WTC11 (cell line): Measurements from ENCODE around the gene PAFAH2. TPM values are rescaled to one million over a fixed set of nuclear protein-coding genes. Genes with fewer than 3 reads are reported as not detected.
"Not testable (repeated sequence)": the region's sequence is repeated elsewhere in the genome, so short reads cannot be mapped to it uniquely, and the experiment has no call there.

Experiments used
- ATAC-seq: fragments of 200-7000 bp; cut with Tn5 transposase; 2 replicates; pipeline ENCODE4 v1.10.0; 2021; ENCODE audit warnings: mild to moderate bottlenecking, moderate library complexity
- CTCF ChIA-PET: fragments of 300-600 bp; sonication (Branson Sonifier 250); formaldehyde crosslinking; loops from one replicate; lab custom pipeline; 2021; ENCODE audit warnings: antibody characterized with exemption; lab: Charles Lee
- POLR2A ChIA-PET: fragments of 350-600 bp; sonication (Branson Sonifier 250); formaldehyde crosslinking; loops from one replicate; lab custom pipeline; 2021; ENCODE audit warnings: antibody characterized with exemption; lab: Charles Lee
- DNase-seq: peaks from one replicate; pipeline ENCODE4 v3.0.0; 2021; ENCODE audit warnings: low spot score
- H3K27ac Mint-ChIP-seq: 2 replicates; pipeline ENCODE4 v1.8.0; 2021; ENCODE audit warnings: mixed read lengths
- H3K27me3 Mint-ChIP-seq: 2 replicates; pipeline ENCODE4 v1.8.0; 2021; ENCODE audit warnings: low read depth, mild to moderate bottlenecking, moderate library complexity, mixed read lengths
- H3K36me3 Mint-ChIP-seq: 2 replicates; pipeline ENCODE4 v1.8.0; 2021; ENCODE audit warnings: mixed read lengths
- H3K4me1 Mint-ChIP-seq: 2 replicates; pipeline ENCODE4 v1.8.0; 2022; ENCODE audit warnings: mixed read lengths
- H3K4me3 Mint-ChIP-seq: 2 replicates; pipeline ENCODE4 v1.8.0; 2021; ENCODE audit warnings: mild to moderate bottlenecking, moderate library complexity, mixed read lengths
- H3K9me3 Mint-ChIP-seq: 2 replicates; pipeline ENCODE4 v1.8.0; 2021; ENCODE audit warnings: mixed read lengths
- FOXJ3 ChIP-seq: sonication (generic); formaldehyde crosslinking; IDR thresholded peaks from 2 replicates; pipeline ENCODE4 v1.9.0; 2021; ENCODE audit warnings: missing genetic modification reagents, mild to moderate bottlenecking, borderline replicate concordance
- FOXP1 ChIP-seq: sonication (generic); formaldehyde crosslinking; IDR thresholded peaks from 2 replicates; pipeline ENCODE4 v1.8.0; 2022; ENCODE audit warnings: missing genetic modification reagents, mild to moderate bottlenecking, moderate library complexity, borderline replicate concordance
- GABPB1 ChIP-seq: sonication (generic); formaldehyde crosslinking; IDR thresholded peaks from 2 replicates; pipeline ENCODE4 v1.8.1; 2023; ENCODE audit warnings: mild to moderate bottlenecking, missing genetic modification reagents
- IRF2 ChIP-seq: sonication (generic); formaldehyde crosslinking; IDR thresholded peaks from 2 replicates; pipeline ENCODE4 v1.8.0; 2022; ENCODE audit warnings: low read depth, missing genetic modification reagents, borderline replicate concordance
- NR1H2 ChIP-seq: sonication (generic); formaldehyde crosslinking; IDR thresholded peaks from 2 replicates; pipeline ENCODE4 v1.9.0; 2021; ENCODE audit warnings: mild to moderate bottlenecking, moderate library complexity, missing genetic modification reagents
- NR2C2 ChIP-seq: sonication (generic); formaldehyde crosslinking; IDR thresholded peaks from 2 replicates; pipeline ENCODE4 v1.8.0; 2022; ENCODE audit warnings: mild to moderate bottlenecking, missing genetic modification reagents
- OVOL2 ChIP-seq: fragments of 250-450 bp; sonication (Bioruptor Pico); IDR thresholded peaks from 2 replicates; pipeline ENCODE4 v1.9.0; 2021; ENCODE audit warnings: mild to moderate bottlenecking, borderline replicate concordance
- SMAD3 ChIP-seq: sonication (generic); formaldehyde crosslinking; IDR thresholded peaks from 2 replicates; pipeline ENCODE4 v1.8.0; 2022; ENCODE audit warnings: missing genetic modification reagents, mild to moderate bottlenecking, borderline replicate concordance
- TEAD1 ChIP-seq: sonication (generic); formaldehyde crosslinking; IDR thresholded peaks from 2 replicates; pipeline ENCODE4 v1.8.0; 2022; ENCODE audit warnings: mild to moderate bottlenecking, missing genetic modification reagents
- TP53 ChIP-seq: sonication (generic); formaldehyde crosslinking; IDR thresholded peaks from 2 replicates; pipeline ENCODE4 v1.8.1; 2023; ENCODE audit warnings: mild to moderate bottlenecking, missing genetic modification reagents
- ZNF281 ChIP-seq: sonication (generic); formaldehyde crosslinking; IDR thresholded peaks from 2 replicates; pipeline ENCODE4 v1.8.0; 2023; ENCODE audit warnings: mild to moderate bottlenecking, missing genetic modification reagents
- ZNF512 ChIP-seq: sonication (generic); formaldehyde crosslinking; IDR thresholded peaks from 2 replicates; pipeline ENCODE4 v1.8.1; 2022; ENCODE audit warnings: missing genetic modification reagents, borderline replicate concordance
- ZNF671 ChIP-seq: fragments of 250-450 bp; sonication (Bioruptor Pico); IDR thresholded peaks from 2 replicates; pipeline ENCODE4 v1.8.0; 2021; ENCODE audit warnings: mild to moderate bottlenecking
- total RNA-seq: library from RNA; stranded (reverse); gene quantifications from 3 replicates; pipeline ENCODE4 v1.2.3, GENCODE V29; 2021
- TF ChIP-seq, protein P1 (sequence below): sonication (generic); formaldehyde crosslinking; IDR thresholded peaks from 2 replicates; pipeline ENCODE4 v1.8.1; 2022; ENCODE audit warnings: mild to moderate bottlenecking, moderate library complexity, missing genetic modification reagents
- TF ChIP-seq, protein P2 (sequence below): sonication (generic); formaldehyde crosslinking; IDR thresholded peaks from 2 replicates; pipeline ENCODE4 v1.8.0; 2023; ENCODE audit warnings: missing genetic modification reagents

PAFAH2 gene
- total RNA-seq, 1 experiment from 2014 or later, result 11.5 TPM

DNA sequence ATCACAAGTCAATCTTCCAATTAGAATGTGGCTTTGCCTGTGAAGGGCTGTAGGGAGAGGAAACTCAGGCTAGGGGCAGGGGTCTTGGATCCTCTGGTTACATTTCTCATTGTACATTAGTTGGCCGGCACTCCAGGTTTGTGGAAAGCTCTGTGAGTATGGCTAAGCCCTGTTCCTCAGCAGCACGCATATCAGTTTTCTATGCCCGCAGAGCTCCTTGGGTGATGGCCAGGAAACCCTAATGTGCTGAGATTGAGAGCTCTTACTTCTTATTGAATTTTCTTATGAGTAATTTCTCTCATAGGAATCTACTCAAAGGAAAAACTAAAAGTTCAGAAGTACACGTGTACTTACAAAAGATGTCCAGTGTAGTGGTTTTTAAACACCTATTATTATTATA lies 60.9 kb downstream of the PAFAH2 start:
- TF ChIP-seq TEAD1 (CRISPR knock-in tag), result no peak
- TF ChIP-seq TP53 (CRISPR knock-in tag), result no peak
- TF ChIP-seq ZNF512 (CRISPR knock-in tag), result no peak
- no peak for TF ChIP-seq SMAD3 (CRISPR knock-in tag)
- no peak for TF ChIP-seq GABPB1
- TF ChIP-seq, protein P1, sequence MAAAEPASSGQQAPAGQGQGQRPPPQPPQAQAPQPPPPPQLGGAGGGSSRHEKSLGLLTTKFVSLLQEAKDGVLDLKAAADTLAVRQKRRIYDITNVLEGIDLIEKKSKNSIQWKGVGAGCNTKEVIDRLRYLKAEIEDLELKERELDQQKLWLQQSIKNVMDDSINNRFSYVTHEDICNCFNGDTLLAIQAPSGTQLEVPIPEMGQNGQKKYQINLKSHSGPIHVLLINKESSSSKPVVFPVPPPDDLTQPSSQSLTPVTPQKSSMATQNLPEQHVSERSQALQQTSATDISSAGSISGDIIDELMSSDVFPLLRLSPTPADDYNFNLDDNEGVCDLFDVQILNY (CRISPR knock-in tag), result no peak
- no peak for TF ChIP-seq IRF2 (CRISPR knock-in tag)
- no peak overlapping the region for H3K27ac Mint-ChIP-seq
- ChIA-PET CTCF (no interaction called here), POLR2A (interaction anchor here (0.6 kb wide), 1 partner anchor 93 kb away, joined by 7 read pairs; no protein-coding TSS in a partner anchor)
- H3K4me3 Mint-ChIP-seq, result no peak overlapping the region
- H3K27me3 Mint-ChIP-seq, result no peaks in the 10 kb centered on the region; the same call in 1 of the 2 replicates
- H3K4me1 Mint-ChIP-seq, result peaks cover 7% of the 10 kb centered on the region
- ATAC-seq (no peak), DNase-seq (no peak)
- H3K9me3 Mint-ChIP-seq, result no peaks in the 10 kb centered on the region
- no peaks in the 10 kb centered on the region for H3K36me3 Mint-ChIP-seq

- no peaks in the 10 kb centered on the region for H3K36me3 Mint-ChIP-seq
- TF ChIP-seq NR2C2 (CRISPR knock-in tag) (no peak), NR1H2 (CRISPR knock-in tag) (no peak), FOXP1 (CRISPR knock-in tag) (no peak), ZNF671 (CRISPR knock-in tag) (no peak), FOXJ3 (CRISPR knock-in tag) (no peak), ZNF512 (CRISPR knock-in tag) (no peak), OVOL2 (CRISPR knock-in tag) (no peak), ZNF281 (CRISPR knock-in tag) (no peak)
- TF ChIP-seq, protein P2, sequence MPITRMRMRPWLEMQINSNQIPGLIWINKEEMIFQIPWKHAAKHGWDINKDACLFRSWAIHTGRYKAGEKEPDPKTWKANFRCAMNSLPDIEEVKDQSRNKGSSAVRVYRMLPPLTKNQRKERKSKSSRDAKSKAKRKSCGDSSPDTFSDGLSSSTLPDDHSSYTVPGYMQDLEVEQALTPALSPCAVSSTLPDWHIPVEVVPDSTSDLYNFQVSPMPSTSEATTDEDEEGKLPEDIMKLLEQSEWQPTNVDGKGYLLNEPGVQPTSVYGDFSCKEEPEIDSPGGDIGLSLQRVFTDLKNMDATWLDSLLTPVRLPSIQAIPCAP (CRISPR knock-in tag), result no peak
- TF ChIP-seq, all 79 proteins: peak for 0
- no peaks in the 10 kb centered on the region for H3K9me3 Mint-ChIP-seq
- H3K4me3 Mint-ChIP-seq, result no peak overlapping the region
- POLR2A ChIA-PET, result no interaction called here
- DNase-seq (no peak), ATAC-seq (peak; percentile 36; the same call in 1 of the 2 replicates)
- CTCF ChIA-PET, result interaction anchor here (0.6 to 1.4 kb wide), 2 partner anchors 38 to 115 kb away, joined by 3 to 6 read pairs; no protein-coding TSS in a partner anchor
- no peak overlapping the region for H3K27ac Mint-ChIP-seq
- H3K4me1 Mint-ChIP-seq, result peaks cover 7% of the 10 kb centered on the region
- H3K27me3 Mint-ChIP-seq, result no peaks in the 10 kb centered on the region; the same call in 1 of the 2 replicates
These were observed 64.1 kb downstream of the PAFAH2 start for GRCh38 chr1:25933479-25934365.

GRCh38 chr1:25932811-25933400 lies 65.0 kb downstream of the PAFAH2 start:
- ATAC-seq, H3K27me3 Mint-ChIP-seq, H3K4me3 Mint-ChIP-seq, H3K36me3 Mint-ChIP-seq, CTCF ChIA-PET, H3K4me1 Mint-ChIP-seq, POLR2A ChIA-PET, H3K9me3 Mint-ChIP-seq, DNase-seq, H3K27ac Mint-ChIP-seq: not testable (repeated sequence)
